Measurements from ENCODE around the gene PRKCA.
"Not testable (repeated sequence)": the region's sequence is repeated elsewhere in the genome, so short reads cannot be mapped to it uniquely, and the experiment has no call there.

The PRKCA gene

DNA sequence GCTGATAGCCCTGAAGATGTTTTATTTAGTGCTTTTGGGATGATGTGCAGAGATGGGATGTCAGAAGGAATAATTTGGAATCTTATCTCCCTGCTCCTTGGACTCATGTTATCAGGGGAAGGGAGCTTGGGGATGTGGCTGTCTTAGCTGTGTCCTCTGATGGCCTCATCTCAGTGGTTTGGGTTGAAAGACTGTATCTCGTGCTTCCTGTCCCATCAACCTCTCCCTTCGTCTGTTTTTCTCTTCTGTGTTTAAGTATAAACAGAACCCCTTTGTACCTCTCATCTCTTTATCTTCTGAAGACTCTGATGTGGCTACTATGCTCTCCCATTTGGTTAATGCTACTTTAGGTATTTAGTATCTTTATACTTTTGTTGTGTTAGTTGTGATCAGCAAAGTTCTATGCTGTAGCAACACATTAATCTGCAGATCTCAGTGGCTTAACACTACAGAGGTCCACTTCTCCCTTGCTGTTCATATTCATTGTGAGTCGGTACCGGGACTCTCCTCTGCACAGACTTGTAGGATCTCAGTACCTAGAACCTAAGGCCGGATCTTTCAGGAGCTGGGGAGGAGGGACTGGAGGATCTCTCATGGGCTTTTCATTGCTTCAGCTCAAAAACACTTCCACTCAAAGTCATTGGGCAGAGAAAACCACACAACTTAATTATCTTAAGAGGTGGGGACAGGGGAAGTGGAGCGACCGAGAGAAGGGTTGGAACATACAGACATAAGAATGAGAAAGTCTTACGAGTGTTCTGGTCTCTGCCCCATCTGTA, 28.8 kb downstream of the PRKCA start:
- DNase-seq, result no peak

DNA sequence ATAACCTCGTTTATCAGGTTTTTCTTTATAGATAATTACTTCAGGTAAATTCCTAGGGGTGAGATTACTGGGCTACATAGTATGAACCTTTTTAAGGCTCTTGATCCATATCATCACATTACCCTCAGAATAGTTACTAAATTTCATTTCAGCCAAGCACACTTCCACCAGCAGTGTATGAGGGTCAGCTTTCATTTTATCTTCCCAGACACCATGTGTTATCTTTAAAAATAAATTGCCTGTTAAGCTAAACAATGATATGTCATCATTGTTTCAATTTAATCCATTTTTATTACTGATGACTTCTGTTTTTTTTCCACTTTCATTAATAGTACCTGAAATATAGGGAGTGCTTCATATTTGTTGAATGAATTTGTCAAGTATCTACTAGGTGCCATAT, 33.4 kb downstream of the PRKCA start:
- no peak for DNase-seq

DNA sequence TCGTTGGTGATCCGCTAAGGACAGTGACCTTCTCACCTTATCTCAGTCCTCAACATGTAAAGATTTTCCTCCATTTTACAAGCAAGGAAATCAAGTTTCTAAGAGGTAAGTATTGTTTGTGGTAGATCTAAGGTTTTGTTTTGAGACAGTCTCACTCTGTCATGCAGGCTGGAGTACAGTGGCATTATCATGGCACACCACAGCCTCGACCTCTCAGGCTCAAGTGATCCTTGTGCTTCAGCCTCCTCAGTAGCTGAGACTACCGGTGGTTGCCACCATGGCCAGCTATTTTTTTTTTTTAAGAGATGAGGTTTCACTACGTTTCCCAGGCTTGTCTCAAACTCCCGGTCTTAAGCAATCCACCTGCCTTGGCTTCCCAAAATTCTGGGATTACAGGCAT, 34.9 kb downstream of the PRKCA start:
- no peak for DNase-seq

DNA sequence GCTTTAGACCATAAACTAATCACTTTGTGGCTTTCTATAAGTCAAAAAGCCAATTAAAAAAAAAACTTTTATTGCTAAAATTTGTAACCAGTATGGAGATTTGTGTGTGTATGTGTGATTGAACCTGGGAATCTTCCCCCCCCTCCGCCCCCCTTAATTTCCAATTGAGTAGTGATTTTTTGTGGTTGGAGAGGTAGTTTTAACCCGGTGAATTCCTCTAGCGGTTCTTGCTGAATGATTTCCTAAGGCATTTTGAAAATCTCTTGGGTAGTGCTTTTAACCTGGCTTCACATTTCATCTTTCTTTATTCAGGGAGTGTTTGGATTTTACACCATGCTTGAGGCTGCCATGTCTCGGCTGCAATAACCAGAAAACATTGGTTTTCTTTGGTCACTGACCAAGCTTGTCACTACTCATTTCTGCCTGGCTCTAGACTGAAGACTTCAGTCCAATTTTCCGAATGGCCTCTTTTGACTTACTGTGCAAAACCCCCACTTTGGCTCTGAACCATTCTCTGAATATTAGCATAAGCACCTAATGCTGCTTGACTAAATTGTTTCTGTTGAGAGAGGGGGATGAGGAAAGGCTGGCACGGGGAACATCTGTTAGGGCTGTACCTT, 35.6 kb downstream of the PRKCA start:
- DNase-seq, result no peak

DNA sequence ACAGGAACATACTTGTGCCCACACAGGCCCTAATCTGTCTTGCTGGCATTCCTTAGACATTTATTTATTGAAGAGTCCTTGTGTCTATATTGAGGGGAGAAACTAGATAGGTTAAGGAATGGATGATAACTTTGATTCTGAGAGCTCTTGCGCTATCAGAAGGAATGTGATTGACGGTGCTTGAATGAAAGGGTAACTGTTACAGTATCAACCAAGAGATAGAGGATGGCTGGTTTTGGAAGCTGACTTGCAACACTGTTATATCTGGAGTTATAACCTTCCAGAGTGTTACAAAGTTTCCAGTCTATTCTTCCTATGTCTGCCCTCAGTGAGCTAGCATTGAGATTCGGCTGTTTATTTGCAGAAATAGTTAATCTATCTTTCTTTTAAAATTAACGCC, 36.5 kb downstream of the PRKCA start:
- DNase-seq, result no peak

DNA sequence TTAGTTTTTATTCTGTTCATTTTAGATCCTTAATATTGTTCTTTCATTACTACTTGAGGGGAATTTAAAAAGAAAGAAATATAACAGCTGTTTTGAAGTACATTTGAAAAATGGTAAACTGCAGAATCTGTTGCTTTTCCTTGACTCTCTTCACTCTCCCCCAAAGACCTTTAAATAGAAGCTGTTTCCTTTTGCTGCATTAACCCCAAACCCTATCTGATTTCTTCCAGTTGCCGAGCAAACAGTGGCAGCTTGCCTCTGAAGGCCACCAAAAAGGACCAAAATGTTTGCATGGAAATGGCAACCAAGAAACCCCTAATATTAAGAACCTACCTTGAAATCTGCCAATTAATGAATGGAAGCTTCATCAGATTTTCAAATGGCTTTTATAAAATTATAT, 37.1 kb downstream of the PRKCA start:
- no peak for DNase-seq

DNA sequence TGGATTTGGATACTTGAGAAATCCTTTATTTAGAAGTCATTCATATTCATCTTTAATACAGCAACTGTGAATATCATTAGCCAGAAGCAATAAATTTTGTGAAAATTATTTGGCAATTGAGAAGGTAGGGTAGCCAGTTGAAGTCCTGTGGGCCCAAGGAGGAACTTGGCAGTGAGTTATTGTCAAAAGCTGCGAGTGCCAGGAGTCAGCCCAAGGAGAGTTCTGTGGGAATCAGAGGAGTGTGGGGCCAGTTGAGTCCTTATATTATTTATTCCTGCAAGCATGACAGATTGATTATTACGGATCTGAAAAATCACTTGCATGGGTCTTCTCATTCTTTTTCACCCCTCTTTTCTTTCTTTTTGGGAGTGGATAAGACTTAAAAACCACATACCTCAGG, 38.3 kb downstream of the PRKCA start:
- DNase-seq, result no peak

DNA sequence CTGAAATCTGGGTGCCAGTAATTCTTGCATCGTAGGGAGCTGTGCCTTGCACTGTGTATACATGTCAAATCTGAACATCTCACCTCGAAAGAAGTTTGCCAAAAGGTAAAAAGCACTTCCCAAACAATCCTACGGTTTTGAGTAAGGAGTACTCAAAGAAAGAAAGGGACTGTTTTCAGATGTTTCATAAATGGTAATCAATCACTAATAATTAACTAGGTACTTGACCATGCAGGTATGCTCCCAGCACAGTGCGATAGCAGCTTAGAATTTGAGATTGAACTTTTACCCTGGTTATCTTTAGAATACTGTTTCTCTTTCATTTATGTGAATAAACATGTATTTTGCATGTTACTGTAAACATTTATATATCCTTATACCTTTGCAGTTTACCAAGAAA, 39.0 kb downstream of the PRKCA start:
- no peak for DNase-seq

DNA sequence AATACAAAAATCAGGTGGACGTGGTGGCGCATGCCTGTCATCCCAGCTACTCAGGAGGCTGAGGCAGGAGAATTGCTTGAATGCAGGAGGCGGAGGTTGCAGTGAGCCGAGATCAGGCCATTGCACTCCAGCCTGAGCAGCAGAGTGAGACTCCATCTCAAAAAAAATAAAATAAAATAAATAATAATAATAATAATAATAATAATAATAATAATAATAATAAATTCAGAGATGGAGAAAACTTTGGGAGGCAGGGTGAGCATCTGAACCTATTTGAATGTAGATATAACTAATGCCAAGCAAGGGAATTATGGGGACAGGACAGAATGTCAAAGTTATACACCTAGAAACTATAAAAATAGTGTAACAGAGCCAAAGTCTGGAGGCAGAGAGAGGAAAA, 39.9 kb downstream of the PRKCA start:
- DNase-seq, result not testable (repeated sequence)

DNA sequence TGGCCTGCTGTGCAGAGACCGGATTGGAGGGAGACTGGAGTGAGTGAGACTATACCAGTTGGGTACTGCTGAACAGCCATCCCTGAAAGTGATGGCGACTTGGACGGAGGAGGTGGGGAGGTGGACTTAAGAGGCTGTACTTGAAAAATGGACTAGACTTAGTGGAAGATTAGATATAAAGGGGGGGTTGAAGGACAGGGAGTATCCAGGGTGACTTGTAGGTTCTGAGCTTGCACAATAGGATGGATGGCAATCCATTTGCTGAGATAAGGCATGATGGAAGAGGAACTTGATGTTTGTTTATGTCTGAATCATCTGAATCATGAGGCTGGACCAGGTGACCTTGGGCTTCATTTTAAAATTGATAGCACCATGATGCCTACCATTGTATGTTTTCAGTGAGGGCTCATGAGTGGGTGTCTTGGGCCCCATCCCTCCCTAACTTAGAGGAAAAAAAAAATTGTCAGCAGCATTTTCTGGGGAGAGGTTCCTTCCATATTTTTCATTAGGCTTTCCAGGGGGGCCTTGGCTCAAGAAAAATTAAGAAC, 41.2 kb downstream of the PRKCA start:
- DNase-seq, result no peak

DNA sequence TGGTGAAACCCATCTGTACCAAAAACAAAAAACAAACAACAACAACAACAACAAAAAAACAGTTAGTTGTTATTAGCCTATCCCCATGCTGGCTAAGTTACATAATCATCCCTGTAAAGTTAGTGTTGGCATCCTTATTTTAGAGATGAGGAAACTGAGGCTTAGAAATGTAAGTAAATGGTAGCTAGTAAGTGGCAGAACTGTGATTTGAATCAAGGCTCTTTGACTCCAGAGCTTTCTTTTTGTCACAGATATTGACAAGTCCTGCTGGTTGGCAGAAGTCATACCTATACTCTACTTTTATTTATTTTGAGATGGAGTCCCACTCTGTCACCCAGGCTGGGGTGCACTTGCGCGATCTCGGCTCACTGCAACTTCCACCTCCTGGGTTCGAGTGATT, 42.1 kb downstream of the PRKCA start:
- DNase-seq, result no peak

DNA sequence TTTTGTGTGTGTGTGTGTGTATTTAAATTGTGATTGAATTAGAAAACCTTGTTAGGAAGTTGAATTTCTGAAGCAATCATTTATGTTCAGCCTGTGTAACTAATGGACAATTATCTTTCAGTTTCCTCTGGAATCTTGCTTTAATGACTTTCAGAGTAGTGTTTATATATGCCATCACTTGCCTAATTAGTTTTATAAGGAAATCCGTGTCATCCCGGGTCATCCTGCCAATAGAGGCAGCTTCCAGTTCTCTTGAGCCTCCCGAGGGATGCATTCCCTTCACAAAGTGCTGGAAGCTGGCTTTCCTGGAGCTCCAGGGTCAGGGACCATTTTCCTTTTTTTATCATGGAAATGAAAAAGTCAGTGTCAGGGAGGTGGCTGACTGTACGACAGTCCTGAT, 42.9 kb downstream of the PRKCA start:
- DNase-seq, result no peak

DNA sequence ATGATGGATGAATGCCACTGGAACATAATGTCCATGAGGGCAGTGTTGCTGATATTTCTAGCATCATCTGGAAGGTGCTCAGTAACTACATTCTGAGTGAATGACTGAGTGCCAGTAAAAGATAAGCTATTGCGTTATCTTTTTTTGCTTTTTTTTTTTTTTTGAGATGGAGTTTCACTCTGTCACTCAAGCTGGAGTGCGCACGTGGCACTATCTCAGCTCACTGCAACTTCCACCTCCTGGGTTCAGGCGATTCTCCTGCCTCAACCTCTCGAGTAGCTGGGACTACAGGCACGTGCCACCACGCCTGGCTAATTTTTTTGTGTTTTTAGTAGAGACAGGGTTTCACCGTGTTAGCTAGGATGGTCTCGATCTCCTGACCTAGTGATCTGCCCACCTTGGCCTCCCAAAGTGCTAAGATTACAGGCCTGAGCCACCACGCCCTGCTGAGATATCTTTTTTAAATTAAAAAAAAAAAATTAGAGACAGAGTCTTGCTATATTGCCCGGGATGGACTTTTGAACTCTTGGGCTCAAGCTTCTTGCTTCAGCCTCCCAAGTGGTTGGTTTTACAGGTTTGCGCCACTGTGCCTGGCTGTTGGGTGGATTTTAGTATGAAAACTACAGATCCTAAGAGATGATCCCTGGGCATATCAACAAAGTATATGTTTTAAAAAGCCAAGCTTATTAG, 43.7 kb downstream of the PRKCA start:
- not testable (repeated sequence) for DNase-seq

DNA sequence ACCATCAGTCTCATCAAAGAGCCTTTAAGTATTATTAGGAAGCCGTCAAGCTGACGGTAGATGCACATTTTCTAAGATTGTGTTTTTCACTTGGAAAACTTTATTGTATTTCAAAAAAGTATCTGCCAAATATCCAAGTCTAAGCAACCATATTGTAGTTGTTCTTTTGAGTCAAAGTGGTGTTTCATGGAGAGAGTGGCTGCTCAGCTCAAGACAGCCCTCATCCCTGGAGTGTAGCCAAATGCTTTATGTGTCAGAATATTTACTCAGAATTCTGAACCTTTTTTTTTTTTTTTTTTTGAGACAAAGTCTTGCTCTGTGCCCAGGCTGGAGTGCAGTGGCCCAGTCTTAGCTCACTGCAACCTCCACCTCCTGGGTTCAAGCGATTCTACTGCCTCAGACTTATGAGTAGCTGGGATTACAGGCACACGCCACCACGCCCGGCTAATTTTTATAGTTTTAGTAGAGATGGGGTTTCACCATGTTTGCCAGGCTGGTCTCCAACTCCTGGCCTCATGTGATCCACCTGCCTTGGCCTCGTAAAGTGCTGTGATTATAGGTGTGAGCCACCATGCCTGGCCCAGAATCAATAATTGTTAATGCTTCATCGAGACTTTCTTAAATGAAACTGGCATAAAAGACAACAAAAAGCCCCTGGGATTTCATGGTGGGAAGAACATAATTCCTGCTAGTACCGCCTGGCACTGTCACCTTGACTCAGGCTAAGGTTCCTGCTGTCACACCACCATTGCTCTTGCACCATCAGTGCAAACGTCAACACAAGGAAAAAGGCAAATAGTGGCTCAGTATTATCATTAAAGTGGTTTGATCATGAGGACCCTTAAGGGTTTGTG, 45.5 kb downstream of the PRKCA start:
- DNase-seq, result no peak

DNA sequence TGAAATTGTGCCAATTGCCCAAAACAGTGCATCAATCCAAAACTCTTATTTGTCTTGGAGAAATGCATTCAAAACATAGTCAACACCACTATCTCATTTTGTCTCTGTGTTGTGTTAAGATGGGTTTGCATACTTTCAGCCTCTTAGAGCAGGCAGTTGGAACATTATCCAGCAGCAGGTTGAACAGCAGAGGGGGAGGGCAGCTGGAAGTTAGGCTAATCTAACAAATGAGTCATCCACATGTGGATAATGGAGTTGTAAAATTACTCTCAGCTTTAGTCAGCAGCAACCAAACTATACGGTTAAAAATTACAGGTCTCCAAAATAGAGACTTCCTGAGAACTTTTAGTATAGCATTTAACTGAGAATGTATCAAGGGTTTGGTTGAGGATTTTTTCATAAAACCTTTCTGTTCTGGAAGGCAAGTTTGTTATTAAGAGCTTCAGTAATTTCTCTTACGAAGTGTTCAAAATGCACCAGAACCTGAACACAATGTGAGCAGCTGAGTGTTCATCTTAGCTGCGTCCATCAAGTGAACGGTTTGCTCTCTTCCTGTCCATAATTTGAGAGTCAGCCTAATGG, 46.3 kb downstream of the PRKCA start:
- DNase-seq, result peak in 1 of 2 donors; percentile 28

DNA sequence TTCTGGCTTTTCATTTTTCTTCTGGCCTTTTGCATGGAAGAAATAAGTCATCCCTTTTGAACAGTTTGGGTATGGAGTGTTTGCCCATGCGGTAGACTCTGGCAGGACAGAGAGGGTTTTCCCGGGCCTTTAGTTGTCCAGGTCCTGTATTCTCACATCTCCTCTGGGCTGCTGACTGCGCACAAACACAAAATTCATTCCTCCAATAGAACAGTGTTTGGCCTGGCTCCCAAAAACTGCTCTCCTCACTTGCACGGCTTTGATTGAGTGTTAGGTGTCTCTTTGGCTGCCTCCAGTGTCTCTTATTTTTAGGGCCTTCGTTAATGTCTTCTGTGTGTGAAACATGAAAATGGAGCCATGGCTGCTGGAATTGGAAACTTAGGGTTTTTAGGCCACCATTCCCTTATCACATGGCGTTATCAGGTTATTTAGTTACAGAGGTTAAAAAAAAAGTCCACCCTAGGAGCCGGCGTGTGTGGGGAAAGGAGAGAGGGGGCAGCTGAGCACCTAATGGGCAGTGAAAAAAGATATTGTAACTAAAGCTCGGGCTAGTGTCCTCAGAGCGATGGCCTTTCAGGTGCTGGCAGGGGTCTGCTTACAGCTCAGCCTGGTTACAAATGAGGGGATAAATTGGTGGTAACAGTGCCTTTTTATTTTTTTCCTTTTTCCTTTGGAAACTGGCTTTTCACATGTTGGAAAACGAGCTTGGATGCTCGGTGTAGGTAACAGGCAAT, 47.3 kb downstream of the PRKCA start:
- DNase-seq, result no peak

DNA sequence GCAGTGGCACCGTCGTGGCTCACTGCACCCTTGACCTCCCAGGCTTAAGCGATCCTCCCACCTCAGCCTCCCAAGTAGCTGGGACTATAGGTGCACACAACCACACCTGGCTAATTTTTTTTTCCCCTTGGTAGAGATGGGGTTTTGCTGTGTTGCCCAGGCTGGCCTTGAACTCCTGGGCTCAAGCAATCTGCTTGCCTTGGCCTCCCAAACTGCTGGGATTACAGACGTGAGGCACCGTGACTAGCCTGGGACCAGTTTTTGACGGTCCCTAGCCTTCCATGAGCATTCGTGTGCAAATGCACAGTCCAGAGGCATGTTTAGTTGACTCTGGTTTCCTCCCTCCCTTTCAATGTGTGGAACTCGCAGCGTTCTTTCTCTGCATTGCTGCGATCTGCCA, 48.2 kb downstream of the PRKCA start:
- not testable (repeated sequence) for DNase-seq

DNA sequence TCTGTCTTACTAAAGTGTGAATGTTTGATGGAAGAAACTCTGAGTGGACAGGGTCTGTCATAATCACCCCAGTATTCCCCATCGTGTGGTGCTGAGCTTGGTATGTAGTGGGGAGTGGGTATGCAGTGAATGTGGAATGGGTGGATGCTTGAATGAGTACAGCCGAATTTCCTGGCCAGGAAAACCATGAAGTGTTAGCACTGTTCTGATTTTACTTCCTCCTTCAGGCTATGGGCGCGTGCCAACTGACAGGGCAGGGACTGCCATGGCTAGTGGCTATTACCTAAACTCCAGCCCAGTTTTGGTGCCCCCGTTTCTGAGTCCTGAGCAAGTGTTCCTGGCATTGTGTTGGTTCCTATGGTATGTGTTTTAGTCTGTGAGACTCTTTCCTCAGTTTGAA, 48.6 kb downstream of the PRKCA start:
- DNase-seq, result no peak

DNA sequence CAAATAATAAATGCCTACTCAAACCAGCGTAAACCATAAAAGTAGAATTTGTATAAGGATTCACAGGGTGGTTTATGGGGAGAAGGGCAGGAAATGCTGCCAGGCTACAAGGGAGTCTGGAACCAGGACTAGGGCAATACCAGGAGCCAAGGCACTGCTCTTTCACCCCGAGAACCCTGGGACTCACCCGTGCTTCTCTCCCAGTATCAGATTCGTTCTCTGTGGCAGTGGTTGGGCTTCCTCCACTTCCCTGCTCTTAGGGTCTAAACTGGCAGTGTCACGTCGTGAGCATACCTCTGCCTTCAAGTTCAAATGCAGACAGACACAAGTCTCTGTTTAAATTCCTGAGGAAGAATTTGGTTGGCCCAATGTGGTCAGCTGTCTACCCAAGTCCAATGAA, 49.3 kb downstream of the PRKCA start:
- DNase-seq, result no peak

DNA sequence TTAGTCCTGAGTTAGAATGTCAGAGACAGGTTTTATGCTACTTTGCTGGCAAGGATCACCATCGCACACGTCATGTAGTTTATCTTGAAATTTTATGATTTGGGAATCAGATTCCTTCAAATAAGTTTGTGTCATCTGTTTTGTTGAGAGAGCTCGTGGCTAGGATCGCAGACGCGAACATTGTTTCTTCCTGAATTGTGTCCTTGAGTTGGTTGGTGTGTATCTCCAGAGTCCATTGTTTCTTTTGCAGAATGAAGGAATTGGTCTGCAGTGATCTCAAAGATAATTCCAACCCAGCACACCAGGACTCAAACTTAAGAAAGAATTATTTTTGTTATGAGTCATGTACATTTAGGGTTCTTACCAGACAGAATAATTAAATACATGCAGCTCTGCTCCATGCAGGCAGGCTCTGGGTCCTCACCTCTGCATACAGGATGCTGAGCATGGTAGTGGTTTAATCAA, 51.6 kb downstream of the PRKCA start:
- DNase-seq, result no peak

DNA sequence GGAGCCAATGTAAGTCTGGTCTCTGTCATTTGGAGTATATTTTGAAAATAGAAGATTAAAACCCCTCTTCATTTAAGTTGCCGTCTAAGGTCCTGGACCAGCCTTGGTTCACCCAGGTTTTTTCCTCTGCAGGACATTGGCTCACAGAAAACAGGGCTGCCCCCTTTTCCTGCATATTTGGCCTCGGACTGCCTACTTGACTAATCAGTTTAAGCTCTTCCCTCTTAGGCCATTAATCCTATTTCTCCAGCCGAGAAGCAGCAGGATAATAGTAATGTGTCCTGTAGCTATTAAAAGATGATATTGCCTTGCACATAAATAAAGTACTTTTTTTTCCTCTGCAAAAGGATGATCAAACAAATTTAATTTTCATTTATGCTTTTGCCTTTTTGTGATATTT, 52.1 kb downstream of the PRKCA start:
- DNase-seq, result no peak

DNA sequence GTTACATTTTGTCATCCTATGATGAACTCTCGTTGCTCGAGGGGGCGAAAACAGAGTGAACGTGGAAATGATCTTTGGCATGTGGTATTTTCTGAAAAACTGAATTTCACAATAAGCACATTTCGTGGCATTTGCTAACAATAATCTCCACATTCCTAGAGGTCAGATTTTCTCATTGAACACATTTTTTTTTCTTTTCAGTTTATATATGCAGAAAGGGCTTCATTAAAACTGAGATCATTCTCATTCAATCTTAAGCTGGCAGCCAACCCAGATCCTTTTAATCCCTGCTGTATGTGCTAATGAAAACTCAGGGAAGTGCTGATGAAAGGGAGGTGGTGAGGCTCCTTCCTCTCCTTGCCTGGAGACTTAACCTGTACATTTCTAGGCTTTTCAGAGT, 52.6 kb downstream of the PRKCA start:
- no peak for DNase-seq
